Measurements from ENCODE around the gene CCDC177. TPM values are rescaled to one million over a fixed set of nuclear protein-coding genes. Genes with fewer than 3 reads are reported as not detected.

Gene CCDC177
- total RNA-seq, 2 donors from 2014 or later = not detected

DNA sequence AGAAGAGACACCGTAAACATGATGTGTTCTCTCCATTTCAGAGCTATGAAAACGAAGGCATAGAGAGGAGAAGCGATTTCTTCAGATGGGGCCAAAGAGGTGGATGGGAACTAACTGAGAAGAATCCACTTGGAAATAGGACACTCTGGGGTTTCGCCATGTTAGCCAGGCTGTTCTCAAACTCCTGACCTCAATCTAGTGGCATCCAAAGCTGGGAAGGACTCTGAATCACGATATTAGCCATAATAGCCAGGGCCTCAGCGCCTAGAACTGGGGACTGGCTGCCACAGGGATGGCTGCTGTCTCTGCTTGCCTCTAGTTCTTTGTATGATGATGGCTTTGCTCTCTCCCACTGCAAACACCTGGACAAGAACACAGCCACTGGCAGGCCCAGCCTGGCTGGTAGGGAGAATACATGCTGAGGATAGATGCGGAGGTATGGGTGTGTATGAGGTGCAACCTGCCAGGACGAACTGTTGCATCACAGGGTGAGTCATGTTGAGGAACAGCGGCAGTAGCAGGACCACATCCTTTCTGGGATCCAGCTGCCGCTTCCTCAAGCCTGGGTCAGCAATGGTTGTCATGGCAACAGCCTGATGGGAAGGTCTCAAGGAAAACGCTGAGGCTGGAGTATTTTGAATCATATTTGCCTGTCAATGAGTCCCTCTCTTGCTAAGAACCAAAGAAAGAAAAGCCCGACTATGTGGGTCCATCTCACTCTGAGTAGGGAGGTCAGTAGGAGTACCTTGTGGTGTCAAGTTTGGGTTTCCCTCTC, 31.1 kb downstream of the CCDC177 start:
- Histone ChIP-seq H3K4me1 (no peaks in the 10 kb centered on the region), H3K36me3 (replicated peaks in 1 of 2; ENCODE audit: insufficient read depth in 1 of 2, low read depth in 2 of 2) (no peaks in the 10 kb centered on the region), H3K4me3 (no peak overlapping the region), H3K27me3 (no peaks in the 10 kb centered on the region), H3K27ac (no peak overlapping the region), H3K9me3 (no peaks in the 10 kb centered on the region)
- 44 to 51% methylated on average over 12 of the region's 12 CpGs for WGBS, 2 donors
- DNase-seq = peak in 2 of 4 donors; percentile 26 to 79
- no peak for ATAC-seq
- intact Hi-C loops (cut with DNase I) = no loop called here
- TF ChIP-seq, protein P1, sequence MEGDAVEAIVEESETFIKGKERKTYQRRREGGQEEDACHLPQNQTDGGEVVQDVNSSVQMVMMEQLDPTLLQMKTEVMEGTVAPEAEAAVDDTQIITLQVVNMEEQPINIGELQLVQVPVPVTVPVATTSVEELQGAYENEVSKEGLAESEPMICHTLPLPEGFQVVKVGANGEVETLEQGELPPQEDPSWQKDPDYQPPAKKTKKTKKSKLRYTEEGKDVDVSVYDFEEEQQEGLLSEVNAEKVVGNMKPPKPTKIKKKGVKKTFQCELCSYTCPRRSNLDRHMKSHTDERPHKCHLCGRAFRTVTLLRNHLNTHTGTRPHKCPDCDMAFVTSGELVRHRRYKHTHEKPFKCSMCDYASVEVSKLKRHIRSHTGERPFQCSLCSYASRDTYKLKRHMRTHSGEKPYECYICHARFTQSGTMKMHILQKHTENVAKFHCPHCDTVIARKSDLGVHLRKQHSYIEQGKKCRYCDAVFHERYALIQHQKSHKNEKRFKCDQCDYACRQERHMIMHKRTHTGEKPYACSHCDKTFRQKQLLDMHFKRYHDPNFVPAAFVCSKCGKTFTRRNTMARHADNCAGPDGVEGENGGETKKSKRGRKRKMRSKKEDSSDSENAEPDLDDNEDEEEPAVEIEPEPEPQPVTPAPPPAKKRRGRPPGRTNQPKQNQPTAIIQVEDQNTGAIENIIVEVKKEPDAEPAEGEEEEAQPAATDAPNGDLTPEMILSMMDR (IDR thresholded peaks at IDR 0.05) = no peak
- no peak for TF ChIP-seq POLR2A (IDR thresholded peaks at IDR 0.05)

GRCh38 chr14:69542311-69542710, 32.4 kb downstream of the CCDC177 start:
- DNase-seq = no peak
- H3K27ac ChIP-seq = no peak overlapping the region
- no peaks in the 10 kb centered on the region for H3K36me3 ChIP-seq (replicated peaks in 1 of 2; ENCODE audit: insufficient read depth in 1 of 2, low read depth in 2 of 2)
- WGBS, 2 donors = 39 to 62% methylated on average over 2 of the region's 2 CpGs
- TF ChIP-seq, protein P1 (IDR thresholded peaks at IDR 0.05) = no peak
- TF ChIP-seq POLR2A (IDR thresholded peaks at IDR 0.05) = no peak
- no peak overlapping the region for H3K4me3 ChIP-seq
- no peaks in the 10 kb centered on the region for H3K9me3 ChIP-seq
- intact Hi-C loops (cut with DNase I) = no loop called here
- no peak for ATAC-seq
- no peaks in the 10 kb centered on the region for H3K27me3 ChIP-seq
- no peaks in the 10 kb centered on the region for H3K4me1 ChIP-seq

DNA sequence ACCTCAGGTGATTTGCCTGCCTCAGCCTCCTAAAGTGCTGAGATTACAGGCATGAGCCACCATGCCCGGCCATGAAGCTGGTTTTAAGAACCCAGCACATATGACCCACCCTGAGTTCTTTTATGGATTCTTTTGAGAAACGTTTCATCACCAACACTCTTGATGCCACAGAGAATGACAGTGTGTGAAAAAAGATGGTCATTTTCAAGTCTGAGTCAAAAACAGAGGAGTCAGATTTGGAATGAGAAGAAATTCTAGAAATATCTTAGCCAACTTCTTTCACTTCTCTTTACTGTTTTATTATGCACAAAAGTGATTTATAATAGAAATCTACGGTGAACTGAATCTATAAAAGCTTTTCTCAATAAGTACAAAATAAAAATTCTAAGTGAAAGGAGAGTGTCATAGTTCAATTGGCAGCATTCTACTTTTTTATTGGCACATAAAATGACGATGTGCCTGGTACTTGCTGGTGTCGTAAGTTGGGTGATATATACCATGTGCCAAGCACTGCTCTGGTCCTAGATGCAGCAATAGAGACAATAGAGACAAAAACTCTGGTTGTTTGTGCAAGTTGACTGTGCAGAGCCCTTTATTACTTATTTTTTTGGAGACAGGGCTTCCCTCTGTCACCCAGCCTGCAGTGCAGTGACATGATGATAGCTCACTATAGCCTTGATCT, 33.9 kb downstream of the CCDC177 start:
- no peak for TF ChIP-seq POLR2A (IDR thresholded peaks at IDR 0.05)
- TF ChIP-seq, protein P1 (IDR thresholded peaks at IDR 0.05) = no peak
- H3K27me3 ChIP-seq = no peaks in the 10 kb centered on the region
- WGBS, 2 donors = 61 to 73% methylated on average over 5 of the region's 5 CpGs
- no peaks in the 10 kb centered on the region for H3K9me3 ChIP-seq
- H3K4me1 ChIP-seq = no peaks in the 10 kb centered on the region
- peak overlapping the region in 1 of 4 donors; percentile 16 for H3K27ac ChIP-seq
- DNase-seq (no peak), ATAC-seq (no peak)
- H3K36me3 ChIP-seq (replicated peaks in 1 of 2; ENCODE audit: insufficient read depth in 1 of 2, low read depth in 2 of 2) = no peaks in the 10 kb centered on the region
- intact Hi-C loops (cut with DNase I) = no loop called here
- H3K4me3 ChIP-seq = no peak overlapping the region

DNA sequence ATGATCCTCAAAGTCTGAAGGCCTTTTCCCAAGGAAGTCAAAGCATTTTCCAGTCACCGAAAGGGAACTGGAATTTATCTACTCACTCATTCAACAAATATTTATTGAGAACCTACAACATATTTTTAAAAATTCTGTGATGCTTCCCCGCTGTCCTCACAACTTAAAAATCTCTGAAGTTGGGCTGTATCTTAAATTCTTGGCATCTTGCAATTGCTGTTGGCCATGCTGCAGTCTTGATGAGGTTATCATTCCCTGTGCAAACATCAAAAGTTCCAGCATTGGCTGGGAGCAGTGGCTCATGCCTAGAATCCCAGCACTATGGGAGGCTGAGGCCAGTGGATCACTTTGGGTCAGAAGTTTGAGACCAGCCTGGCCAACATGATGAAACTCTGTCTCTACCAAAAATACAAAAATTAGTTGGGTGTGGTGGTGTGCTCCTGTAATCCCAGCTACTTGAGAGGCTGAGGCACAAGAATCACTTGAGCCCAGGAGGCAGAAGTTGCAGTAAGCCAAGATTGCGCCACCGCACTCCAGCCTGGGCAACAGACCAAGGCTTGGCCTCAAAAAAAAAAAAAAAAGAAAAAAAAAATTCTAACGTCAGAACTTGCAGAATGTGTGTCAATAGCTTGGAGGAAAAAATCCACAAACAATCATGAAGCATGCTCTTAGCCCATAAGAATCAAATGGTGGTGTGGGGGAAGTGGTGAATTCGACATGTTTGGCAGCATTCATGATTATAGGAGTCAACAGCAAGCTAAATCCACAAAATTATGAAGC, 34.9 kb downstream of the CCDC177 start:
- H3K4me3 ChIP-seq = no peak overlapping the region
- no peaks in the 10 kb centered on the region for H3K36me3 ChIP-seq (replicated peaks in 1 of 2; ENCODE audit: insufficient read depth in 1 of 2, low read depth in 2 of 2)
- H3K4me1 ChIP-seq = no peaks in the 10 kb centered on the region
- H3K9me3 ChIP-seq = no peaks in the 10 kb centered on the region
- no peaks in the 10 kb centered on the region for H3K27me3 ChIP-seq
- WGBS, 2 donors = 54 to 58% methylated on average over 6 of the region's 6 CpGs
- intact Hi-C loops (cut with DNase I) = no loop called here
- H3K27ac ChIP-seq = peak overlapping the region in 1 of 4 donors; percentile 16
- peak in 3 of 4 donors; percentile 26 to 54 (median 31) for DNase-seq
- ATAC-seq = peak; percentile 35
- TF ChIP-seq, protein P1 (IDR thresholded peaks at IDR 0.05) = no peak

Data from body of pancreas (tissue), 4 donors.